Placental pericyte (primary cell): ENCODE results near the gene HSD17B12. TPM values are rescaled to one million over a fixed set of nuclear protein-coding genes. Genes with fewer than 3 reads are reported as not detected.

ENCODE experiments used
- small RNA-seq: library from RNA; depleted of rRNA; stranded (forward); fragments of <200 nt; gene quantifications from one replicate; pipeline ENCODE3, GENCODE V24; 2012; ENCODE audit warnings: low replicate concordance
- total RNA-seq: library from RNA; depleted of rRNA; stranded (reverse); fragments of >200 nt; gene quantifications from 2 replicates; pipeline ENCODE4 v1.2.3, GENCODE V29; 2012

HSD17B12 gene
- 97.8 and 119 TPM in 2 replicates for total RNA-seq

DNA sequence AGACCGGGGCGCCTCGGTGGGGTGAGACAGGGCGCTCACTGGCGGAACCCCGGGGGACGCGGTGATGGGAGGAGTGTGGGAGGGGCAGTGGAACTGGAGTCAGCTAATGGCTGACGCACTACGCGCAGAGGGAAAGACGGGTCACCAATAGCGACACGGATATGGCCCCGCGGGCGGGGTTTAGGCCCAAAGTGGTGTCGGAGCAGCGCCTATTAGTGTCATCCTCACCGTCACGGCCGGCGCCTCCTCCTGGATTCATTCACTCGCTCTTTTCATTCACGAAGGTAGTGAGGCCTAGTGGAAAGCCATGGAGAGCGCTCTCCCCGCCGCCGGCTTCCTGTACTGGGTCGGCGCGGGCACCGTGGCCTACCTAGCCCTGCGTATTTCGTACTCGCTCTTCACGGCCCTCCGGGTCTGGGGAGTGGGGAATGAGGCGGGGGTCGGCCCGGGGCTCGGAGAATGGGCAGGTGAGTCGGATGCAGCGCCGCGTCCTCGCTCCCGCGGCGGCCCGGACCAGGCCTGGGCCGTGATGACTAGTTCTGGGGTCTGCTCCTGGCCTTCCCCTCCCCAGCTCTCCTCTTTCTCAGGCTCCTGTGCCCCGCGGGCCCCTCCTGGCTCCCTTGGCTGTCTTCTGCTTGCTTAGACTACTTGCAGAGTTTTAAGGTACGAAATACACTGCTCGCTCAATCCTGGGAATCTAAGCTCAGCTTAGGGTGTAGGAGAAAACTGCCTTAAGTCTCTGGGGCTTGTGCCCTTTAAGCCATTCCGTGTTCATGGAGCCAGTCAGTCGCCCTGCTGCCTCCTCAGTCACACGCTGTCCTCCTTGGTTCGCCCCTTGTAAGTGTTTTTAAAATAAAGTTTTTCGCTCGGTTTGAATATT lies at the start of gene HSD17B12:
TSS of gene HSD17B12 (plus strand) at position 218 of the 880 bp plus-strand sequence. CDS start at position 308, 90 bp downstream.

DNA sequence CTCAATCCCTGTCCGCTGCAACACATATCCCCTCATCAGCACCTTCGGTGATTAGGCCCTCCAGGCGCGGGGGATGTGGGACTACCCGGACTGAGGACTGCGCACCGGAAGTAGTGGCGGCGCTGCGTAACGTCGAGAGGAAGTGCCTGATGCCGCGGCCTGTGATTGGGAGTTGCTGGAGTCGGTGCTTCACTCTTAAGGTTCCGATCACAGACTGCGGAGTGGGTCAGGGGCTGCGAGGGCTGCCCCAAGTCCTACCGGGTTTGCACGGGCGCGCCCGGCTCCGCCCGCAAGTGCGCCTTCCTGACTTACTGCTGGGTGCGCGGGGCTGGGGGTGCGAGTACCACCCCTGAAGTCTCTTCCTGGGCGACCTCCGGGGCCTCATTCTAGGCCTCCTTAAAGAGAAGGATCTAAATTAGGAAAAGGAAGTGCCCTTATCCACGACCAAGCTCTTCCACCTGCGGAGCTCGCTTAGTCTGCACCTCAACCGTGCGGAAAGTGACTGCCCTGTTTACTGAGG lies 200.2 kb downstream of the HSD17B12 start, which contains the start of gene ALKBH3:
TSS of gene ALKBH3 (plus strand) at position 192 of the 520 bp plus-strand sequence. CDS start 1,822 bp downstream, outside the sequence.

Small RNA genes within 50 kb of the gene (small RNA-seq; reads per million reads assigned to genes)
- gene PHBP2 (not detected), gene RPL23AP63 (not detected)

Other genes starting within 250 kb of the HSD17B12 start
- gene ALKBH3, start 200.1 kb downstream of the HSD17B12 start, total RNA-seq: 34.9 and 35.0 TPM in 2 replicates